HuH-7 (cell line): ENCODE results near the gene CSRP1.
A peak's percentile ranks its signal among the peaks of the same experiment; 100 is the strongest.
"Not testable (repeated sequence)": the region's sequence is repeated elsewhere in the genome, so short reads cannot be mapped to it uniquely, and the experiment has no call there.

Experiments
- DNase-seq: peaks from one replicate; pipeline ENCODE4 v3.0.0; 2011; ENCODE audit warnings: low spot score

CSRP1 gene

DNA sequence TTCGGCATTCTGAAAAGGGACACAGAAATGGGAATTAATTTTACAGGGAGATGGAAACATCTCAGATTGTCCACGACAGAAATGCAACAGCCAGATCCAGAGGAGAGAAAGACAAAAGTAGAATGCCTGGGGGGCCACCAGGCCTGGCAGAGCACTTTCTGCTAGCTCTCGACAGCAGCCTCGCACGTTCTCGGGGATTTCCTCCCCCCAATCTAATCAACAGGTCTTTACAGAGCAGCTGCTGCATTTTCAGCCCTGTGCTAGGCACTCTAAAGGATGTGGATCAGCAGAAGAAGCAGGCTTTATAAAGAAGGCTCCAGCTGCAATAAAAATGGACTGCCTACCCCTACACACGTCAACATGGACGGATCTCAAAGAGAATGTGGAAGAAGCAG lies 10.6 kb downstream of the CSRP1 start:
- no peak for DNase-seq

DNA sequence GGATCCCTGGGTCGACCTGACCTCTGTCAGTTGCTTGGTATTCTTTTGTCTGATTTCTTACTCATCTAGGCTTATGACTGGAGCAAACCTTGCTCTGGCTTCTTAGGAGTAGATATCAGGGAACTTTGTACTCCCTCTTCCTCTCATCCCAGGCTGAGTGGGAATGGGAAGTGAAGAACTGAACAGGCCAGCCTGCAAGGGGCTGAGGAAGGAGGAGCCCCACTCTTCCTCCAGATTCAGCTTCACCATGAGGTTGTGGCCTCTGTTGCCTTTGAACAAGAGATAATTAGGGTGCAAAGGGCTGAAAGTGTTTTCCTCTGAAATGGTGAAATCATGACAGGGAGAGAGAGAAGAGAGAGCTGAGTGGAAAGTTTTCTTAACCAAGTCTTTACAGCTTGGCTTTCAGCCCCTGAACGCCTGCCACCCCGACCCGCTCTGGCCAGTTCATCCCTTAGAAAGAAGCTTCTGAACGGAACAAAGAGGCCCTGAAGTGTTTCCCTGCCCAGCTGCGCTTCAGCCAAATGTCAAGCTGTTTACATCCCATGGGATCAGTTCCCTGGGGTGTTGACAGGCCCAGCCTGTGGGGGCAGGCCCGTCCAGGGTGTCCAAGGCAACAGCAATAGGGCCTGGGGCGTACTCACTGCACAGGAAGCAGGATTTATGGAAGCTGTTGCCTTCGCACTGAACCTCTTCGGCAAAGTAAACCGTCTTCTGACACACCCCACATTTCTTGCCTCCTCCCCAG lies 11.2 kb downstream of the CSRP1 start:
- DNase-seq, result no peak

DNA sequence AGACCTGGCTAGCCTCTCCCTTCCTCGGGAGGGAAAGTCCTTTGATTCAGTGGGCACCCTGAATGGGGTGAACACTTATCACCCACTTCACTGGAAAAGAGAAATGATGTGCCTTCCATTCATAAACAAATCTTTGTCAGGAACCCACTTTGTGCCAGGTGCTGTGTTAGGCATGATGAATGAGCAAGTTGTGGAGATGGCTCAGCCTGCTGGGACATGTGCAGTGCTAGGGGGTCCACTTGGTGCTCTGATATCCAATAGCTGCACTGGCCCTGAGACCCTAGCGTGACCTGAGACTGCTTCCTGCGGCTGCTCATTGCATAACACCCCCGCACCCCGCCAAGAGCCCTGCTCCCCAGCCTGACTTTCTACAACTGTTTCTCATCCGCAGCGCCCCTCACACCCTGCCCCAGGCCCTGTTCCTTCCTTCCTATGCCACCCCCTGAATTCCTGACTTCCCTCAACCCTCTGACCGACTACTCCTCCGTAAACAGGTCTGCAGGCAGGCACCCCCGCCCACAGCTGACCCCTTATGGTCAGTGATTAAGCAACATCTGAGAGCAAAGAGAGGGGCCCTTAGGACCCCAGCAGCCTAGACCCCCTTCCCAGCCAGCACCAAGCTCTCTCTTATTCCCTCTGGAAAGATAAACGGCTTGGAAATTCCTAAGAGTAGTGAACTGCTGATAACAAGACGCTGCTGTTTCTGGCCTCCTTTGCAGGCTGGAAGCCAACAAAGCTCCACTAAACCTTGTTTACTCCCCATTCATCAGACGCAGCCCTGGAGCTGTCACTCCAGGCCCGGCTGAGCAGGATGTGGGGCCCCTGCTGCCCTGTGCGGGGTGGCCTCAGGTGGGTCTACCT lies 12.9 kb downstream of the CSRP1 start:
- no peak for DNase-seq

DNA sequence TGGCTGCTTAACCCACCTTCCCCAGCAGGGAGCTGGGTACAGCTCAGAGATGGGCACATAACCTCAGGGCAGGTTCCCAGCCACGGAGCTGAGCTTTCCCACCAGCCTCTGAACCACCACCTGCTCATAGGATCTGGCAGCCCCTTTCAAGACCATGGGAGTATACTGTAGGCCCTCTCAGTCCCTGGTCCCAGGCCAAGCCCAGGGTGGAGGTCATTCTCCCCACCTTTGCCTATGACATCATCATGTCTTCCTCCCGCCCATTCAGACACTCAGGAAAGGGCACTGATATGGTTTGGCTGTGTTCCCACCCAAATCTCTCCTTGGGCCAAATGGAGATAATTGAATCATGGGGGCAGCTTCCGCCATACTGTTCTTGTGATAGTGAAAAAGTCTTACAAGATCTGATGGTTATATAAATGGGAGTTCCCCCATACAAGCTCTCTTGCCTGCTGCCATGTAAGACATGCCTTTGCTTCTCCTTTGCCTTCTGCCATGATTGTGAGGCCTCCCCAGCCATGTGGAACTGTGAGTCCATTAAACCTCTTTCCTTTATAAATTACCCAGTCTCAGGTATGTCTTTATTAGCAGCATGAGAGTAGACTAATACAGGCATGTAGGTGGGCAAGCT lies 13.8 kb downstream of the CSRP1 start:
- not testable (repeated sequence) for DNase-seq

DNA sequence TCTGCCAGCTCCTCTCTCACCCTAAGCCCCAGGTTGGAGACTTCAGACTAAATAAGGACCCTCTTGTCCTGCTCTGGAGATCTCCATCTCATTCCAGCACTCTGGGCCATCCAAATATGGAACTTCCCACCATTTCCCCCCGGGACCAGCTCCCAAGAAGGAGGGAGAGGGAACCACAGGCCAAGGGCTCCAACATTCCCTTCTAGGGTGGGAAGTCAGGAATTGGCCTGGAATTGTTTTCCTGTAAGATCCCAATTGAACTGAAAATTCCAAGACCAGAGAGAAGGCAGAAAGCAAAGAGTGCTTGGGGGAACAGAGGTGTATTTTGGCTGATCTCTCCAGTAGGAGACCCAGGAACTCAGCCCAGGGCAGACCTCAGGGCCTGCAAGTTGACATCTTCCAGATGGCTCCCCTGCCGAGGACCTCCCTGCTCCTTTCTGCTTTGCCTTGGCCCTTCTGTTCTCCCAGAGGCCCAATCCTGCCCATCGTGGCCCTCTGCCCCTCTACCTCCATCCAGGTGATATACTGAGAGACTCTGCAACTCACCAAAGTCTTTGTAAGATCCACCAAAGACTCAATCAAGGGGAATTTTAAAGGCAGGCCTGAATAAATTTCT lies 14.9 kb downstream of the CSRP1 start:
- no peak for DNase-seq

DNA sequence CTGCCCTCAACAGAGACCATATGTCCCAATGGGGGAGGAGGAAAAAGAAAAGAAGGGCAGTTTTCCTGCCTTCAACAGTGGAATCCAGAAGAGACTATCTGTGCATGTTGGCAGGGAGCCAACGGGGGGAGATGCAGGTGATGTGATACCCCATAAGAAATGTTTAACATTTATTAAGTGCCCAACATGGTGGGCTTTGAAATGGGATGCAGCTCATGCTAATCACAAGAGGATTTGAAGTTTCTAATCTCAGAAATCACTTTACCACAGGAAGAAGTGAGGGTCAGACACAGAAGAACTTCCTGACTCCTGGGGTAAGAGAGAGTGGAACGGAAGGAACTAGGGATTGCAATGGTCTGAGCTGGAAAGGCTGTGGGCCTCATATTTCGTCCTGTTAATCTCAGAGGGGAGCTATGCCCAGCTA lies 16.2 kb downstream of the CSRP1 start:
- no peak for DNase-seq

DNA sequence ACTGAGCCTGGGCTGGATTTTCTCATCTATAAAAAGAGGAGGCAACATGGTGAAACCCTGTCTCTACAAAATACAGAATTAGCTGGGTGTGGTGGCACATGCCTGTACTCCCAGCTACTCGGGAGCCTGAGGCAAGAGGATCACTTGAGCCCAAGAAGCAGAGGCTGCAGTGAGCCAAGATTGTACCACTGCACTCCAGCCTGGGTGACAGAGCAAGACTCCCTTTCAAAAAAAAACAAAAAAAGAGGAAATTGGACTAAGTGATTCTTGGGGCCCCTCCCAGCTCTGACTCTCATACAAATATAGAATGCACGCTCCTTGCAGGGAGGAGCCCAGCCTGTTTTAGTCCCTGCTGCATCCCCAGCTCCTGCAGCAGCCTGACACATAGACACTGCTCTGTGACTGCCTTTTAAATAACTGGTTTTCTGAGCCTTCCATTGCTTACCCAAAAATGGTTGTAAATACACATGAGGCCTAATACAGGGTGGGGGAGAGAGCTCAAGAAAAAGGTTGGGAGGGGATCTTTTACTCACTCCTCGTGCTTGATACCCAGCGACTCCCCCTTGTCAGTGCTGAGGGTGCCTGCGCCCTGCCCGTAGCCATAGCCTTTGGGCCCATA lies 17.2 kb downstream of the CSRP1 start:
- DNase-seq, result no peak

DNA sequence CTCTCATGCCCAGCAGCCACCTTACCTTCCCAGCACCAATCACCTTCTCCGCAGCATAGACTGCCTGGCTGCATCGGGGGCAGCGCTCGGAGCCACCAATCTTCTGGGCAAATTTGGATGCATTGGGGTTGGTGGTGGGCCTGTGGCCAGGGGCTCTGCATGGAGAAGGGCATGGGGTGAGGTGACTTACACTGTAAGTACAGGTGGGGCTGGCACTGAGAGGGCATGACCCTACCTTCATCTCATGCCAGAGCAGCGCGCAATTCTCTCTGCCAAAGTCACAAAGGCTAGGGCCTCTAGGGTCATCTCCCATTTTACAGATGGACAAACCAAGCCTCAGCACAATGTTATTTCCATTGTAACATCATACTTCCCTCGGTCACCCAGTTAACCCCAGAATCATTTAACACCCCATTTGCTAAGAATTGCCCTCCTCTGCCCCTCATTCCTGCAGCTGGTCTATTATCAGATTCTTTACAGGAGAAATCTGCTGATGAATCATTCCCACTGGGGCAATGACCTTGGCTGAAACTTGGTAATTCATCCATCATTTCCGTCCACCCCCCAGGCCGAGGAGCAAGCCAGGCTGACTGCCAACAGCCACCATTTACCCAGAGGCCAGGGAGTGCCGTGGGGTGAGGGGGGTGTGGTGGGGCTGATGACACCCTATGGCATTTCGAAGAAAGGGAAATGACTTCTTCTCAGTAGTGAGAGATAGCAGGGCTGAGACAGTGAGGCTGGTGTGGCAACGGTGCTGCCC lies 17.9 kb downstream of the CSRP1 start:
- no peak for DNase-seq

DNA sequence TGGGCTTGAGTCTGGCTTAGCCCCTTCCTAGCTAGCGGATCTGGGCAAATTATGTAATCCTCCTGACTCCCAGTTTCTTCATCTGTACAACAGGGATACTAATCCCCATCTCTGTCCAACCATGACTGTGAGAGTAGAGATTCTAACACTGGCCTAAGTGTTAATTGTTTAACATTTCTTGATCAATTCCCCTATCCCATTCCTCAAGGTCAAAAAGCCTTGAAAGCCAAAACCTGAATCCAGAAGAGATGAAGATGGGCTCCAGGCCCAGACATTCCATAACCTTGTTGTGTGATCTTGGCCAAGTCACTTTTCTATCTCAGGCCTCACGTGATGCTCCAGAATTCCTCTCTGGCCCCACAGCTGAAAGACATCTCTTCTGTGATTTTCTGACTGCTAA lies 19.2 kb downstream of the CSRP1 start:
- no peak for DNase-seq

DNA sequence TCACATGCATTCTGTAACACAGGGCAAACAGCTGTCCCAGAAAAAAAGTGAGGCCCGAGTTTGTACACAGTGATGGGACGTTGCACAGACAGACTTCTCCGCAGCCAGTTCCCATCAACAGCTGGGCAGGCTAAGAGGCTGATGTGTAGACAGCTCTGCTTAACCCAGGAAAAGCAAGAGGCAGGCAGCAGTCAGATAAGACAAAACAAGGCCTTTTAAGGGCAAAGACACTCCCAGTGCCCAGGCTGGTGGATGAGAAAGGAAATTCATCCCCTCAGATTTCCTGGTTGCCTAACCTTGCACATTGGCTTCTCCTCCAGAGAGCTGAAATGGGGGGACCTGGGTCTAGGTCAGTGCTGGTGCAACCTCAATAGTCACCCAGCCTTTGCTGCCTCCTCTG lies 20.7 kb downstream of the CSRP1 start:
- no peak for DNase-seq

DNA sequence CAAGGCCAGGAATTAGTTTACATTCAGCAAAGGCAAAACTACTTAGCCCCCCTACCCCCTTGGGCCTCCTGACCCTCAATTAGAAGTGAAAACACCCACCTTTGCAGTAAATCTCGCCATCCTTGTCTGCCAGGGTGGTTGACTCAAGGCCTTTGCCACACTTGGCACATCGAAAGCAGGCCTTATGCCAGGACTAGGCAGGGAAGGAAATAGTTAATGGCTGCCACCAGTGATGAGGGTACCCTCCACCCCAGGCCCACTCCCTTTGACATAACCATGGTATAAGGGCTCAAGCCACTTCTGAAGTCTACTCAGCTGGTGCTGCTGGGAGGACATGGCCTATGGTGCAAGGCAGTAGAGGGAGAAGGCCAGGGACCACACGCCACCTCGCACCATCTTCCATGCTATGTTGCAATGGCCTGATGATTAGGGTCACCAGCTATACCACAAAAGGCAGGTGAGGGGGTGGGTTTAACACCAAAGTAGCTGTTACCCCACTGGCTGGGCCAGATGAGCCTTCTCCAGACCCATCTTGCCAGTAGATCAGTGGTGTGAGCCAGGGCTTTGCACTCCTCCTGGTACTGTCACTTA lies 21.6 kb downstream of the CSRP1 start:
- DNase-seq, result no peak

DNA sequence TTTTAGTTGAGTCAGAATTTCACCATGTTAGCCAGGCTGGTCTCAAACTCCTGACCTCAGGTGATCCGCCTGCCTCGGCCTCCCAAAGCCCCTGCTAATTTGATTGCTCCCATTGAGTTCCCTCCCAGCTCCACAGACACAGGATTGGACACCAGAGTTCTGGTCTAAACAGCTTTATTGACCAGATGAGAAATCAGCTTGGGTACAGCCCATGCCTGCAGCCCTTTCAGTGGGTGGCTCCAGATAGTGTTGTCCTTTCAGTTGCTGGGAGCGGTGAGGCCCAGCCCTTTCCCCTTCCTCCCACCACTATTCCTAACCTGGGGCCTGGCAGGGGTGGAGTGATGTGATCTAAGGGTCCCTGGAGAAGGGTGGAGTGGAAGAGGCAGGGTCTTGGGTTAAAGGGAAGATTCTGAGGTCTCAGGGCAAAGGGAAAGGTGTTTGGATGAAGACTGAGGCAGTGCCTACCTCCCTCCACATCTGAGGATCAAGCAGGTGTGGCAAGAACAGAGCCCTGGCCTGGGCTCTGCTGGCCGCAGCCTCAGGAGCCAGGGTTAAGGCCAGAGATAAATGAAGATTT lies 23.5 kb downstream of the CSRP1 start:
- DNase-seq, result no peak

DNA sequence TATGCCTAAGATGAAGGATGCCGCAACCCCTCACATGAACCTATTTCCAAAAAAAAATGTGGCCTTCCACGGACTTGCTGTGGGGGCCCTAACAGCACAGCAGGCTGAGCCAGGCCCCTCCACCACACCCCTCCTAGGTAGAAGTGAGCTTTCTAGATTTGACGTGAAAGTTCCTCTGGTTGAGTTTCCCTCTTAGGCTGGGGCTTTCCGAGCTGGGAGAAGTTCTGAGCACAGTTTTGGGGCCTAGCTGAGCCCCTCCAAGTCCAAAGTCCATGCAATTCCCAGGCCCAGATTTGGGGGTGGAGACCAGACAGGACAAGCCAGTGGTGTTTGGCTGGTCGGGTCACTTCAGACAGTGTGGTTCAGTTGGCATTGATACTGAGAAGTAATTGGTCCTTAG lies 24.2 kb downstream of the CSRP1 start:
- DNase-seq, result no peak

DNA sequence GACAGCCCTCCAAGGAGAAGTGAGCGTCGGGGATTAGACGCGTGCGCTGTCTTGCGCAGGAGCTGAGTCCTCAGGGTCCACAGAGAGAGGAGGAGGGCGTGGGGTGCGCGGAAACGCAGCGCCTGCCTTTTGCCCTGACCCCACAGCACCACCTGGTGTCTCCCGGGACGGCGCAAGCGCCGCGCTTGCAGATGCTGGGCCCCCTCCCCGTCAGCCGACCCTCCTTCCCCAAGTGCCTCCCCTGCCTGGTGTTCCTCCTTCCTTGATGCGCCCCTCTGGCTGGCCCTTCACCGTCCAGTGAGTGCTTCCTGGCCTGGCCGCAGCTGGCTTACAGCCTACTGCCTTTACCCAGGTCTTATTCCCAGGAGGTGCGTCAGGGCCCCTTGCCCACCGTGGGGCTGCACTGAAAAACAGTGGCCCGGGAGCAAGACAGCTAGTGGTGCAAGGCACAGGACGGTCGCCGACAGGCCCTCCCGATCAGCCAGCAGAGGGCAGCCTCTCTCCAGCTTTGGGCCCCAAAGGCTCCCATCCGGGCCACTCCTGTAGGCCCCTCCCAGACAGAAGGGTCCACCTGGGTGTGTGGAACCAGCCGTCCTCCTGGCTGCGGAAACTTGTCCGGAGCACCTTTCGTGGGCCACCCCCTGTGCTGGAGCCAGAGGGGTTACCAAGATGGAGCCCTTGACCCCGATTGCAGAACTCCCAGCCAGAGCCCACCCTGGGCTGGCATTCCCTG lies 25.0 kb downstream of the CSRP1 start:
- peak; percentile 91 for DNase-seq

DNA sequence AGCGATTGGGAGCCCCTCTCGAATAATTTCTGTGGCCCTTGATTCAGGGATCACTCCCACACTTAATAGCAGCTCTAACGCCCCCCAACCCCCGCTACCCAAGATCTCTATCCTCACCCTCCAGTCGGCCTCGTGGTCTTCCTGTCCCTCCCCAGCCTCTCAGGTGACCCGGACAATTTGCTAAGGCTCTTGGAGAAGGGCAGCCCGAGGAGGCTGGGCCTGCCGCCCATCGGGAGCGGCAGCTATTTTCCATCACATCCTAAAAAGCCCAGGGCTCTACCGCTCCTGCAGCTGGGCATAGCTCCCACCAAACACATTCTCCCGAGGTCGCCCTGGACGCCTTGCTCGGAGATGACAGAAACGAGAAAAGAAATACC lies 25.9 kb downstream of the CSRP1 start:
- DNase-seq, result no peak

DNA sequence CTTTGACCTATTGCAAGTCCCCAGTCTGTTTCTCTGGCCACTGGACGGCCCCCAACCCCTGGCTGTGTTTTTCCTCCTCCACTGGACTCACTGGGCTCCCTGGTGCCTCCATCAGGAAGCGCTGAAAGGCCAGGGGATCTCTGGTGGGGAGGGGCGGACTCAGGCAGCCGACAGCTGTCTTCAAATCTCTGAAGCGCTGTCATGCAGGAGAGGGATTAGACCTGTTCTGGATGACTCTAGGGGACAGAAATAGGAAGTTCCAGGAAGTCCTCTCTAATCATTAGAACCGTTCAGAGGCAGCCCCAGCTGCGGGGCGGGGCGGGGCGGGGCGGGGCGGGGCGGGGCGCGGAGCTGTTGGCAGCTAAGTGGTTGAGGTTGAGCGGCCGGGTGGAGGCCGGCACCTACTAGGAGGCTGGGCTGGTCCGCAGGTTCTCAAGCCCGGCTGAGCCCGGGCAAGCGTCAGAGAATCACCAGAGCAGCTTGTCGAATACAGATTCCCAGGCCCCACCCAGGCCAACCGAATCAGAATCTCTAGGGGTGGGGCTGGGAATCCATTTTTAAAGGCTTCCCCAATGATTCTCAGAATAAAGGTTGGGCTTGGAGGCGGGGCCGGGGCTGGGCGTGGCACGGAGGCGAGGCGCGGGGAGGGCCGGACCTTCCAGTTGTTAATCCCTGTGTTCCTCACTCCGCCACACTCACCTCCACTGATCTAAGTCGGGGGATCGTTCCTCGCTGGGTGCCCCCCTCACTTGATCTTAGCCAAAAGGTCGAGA lies 26.5 kb downstream of the CSRP1 start:
- DNase-seq, result peak; percentile 85

DNA sequence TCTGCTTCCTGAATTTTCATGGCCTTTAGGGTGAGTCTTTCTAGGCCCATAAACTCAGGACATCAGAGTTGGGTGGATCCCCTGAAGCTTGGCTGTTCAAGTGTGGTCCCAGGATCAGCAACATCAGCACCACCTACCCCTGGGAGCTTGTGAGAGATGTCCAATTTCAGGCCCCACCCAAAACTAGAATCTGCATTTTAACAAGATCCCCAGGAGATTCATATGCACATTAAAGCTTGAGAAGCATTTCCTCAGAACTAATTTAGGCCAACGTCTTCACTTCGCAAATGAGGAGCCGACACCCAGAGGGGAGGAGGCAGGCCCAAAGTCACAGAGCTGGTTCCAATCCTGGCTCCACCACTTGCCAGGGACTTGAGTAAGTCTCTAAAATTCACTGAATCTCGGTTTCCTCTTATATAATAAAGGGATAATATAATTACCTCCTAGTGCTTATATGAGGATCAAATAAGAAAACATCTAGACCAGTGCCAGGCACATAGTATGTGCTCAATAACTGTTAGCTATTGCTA lies 27.7 kb downstream of the CSRP1 start:
- DNase-seq, result no peak

DNA sequence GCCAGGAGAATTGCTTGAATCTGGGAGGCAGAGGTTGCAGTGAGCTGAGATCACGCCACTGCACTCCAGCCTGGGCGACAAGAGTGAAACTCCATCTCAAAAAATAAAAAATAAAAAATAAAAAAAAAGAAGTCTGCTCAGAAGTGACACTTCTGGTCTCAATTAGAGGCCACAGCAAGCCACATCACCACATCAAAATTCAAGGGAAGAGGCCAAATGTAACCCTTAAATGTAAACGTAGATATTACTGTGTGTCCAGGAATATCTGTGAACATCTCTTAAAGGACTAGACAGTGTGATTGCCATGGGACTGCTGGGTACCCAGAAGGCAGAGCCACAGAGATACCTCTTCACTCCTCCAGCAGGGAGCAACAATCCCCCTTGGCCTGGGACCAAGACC lies 28.3 kb downstream of the CSRP1 start:
- DNase-seq, result not testable (repeated sequence)
